DMS114 treated with DMSO at 0.1 percent for 48 hours (cell line): ENCODE results near the gene MYH1.

ENCODE experiments used
- DNase-seq: peaks from one replicate; lab custom pipeline; 2025; ENCODE audit not compliant: unreplicated experiment; lab: John Stamatoyannopoulos, UW

The MYH1 gene

DNA sequence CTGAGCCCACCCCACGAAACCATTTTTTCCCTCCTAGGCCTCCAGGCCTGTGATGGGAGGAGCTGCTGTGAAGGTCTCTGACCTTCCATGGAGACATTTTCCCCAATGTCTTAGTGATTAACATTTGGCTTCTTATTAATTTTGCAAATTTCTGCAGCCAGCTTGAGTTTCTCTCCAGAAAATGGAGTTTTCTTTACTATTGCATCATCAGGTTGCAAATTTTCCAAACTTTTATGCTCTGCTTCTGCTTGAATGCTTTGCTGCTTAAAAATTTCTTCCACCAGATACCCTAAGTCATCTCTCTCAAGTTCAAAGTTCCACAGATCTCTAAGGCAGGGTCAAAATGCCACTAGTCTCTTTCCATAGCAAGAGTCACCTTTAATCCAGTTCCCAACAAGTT lies 36.1 kb downstream of the MYH1 start:
- no peak for DNase-seq

DNA sequence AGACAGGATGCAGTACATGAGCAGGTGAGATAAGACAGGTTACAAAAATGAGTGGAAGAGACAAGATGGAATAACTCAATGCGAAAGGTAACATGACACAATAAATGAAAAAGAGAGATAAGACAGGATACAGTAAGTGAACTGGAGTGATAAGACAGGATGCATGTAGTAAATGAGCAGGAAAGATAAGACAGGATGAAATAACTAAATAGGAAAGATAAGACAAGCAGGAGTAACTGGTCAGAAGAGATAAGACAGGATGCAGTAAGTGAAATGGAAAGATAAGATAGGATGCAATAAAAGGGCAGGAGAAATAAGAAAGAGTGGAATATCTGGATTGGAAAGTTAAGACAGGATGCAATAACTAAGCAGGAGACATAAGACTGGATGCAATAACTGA lies 40.6 kb downstream of the MYH1 start:
- DNase-seq: no peak

DNA sequence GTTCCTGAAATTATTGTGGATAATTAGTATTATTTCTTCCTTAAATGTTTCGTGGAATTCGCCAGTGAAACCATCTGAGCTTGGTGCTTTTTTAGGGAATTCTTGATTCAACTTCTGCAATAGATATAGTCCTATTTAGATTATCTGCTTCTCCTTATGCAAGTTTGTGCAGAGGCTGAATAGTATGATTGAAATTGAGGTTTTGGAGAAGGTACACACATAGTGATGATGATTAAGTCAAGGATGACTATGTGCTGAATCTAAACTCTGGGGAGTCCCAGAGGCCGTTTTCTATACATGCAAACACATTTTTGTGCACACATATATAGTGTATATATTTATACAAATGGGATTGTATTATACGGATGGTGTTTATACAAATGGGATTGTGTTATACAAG lies 43.8 kb downstream of the MYH1 start:
- no peak for DNase-seq

DNA sequence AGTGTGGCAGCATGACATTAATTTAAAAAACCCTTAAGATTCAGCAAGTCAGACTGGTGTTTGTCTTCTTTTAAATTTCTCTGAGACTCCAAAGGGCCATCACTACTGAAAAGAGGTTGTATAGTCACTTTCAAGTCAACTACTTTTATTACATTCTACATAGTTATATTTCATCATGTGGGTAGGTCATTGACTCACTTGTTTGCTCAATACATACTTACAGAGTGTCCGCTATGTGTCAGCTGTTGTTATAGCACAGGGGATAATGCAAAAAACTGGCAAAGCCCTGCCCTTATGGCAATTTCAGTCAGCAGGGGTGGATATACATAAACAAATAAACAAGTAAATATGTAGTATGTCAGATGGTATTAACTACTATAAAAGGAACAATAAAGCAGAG lies 46.5 kb downstream of the MYH1 start:
- DNase-seq: no peak

DNA sequence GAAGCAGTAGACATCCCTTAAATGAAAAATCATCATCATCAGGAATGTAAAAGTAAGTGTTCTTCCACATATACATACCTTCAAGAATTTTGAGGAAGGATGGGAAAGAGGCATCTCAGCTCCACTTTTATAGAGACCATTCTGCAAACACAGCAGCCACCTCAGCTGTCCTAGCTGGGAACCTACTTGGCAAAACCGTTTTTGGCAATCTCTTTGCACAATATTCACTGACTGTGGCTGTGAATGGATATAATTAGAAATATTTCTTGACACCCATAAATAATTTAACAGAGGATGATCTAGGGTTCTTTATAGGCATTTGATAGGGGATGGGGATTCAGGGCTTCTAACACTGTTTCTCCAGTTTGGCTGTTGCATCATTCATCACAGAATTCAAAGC lies 48.9 kb downstream of the MYH1 start, which contains the start of gene MYH4:
Gene MYH4 (minus strand): TSS at position 101 of the 400 bp plus-strand sequence. CDS start 2,814 bp downstream, outside the sequence.
- no peak for DNase-seq

DNA sequence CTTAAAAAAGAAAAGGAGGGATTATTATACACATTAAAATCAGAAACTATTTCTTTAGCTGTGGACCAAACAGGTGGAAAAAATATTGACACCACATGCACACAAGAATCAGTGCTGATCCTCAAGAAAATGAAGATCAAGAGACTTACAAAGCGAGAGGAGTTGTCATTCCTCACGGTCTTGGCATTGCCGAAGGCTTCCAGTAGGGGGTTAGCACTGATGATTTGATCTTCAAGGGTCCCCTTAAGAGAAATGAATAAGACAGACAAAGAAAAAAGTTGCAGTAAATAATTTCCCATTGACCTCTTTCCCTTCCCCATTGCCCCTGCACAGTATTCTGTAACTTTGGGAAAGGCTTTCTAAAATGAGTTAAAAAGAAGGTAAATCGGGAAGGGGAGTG lies 54.9 kb downstream of the MYH1 start:
- no peak for DNase-seq

DNA sequence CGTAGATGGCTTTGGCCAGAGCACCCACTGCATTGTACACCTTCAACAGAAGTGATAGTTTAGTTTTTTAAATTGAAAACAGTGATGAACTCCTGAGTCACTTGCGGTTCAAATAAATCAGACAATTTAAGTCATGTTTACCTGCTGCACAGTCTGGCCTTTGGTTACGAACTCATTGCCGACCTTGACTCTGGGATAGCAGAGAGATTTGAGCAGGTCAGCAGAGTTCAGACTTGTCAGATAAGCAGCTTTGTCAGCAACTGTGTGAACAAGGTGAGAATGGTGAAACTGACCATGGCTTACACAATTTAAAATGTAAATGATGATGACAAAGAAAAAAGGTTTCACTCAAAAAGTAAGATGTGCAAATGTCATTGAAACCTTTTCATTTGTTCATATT lies 58.3 kb downstream of the MYH1 start:
- no peak for DNase-seq

DNA sequence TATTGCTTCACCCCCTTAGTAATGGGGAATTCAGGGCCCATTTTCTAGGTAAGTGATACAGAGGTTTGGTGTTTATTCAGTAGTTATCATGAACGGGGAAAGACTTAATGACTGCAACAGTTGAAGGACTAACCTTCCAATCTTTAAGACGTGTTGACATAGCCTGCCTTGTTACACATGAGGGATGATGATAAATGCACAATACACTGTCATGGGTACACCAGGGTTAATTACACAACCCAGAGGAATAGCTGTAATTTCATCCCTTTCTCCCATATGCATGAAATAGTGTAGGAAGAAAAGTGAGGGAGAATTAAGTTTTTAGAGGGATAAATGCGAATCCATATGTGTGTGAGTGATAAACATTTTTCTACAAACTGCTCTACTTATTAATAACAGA lies 59.6 kb downstream of the MYH1 start:
- DNase-seq: no peak

DNA sequence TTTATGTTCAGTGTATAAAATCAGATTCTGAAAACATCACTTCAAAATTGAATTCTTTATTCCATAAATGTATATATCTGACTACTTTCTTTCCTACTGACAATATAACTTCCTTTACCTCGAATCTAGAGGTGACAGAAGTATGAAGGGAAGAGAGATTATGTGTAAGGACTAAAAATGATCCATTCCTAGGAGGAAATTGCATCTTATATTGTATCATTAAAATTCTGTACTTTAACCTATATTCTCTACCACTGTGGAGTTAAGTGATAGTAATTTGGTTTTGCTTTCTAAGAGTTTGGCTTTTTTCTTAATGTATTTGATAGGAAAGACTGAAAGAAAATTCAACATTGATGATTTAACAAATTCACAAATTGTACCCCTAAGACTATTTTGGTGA lies 60.4 kb downstream of the MYH1 start:
- DNase-seq: no peak

DNA sequence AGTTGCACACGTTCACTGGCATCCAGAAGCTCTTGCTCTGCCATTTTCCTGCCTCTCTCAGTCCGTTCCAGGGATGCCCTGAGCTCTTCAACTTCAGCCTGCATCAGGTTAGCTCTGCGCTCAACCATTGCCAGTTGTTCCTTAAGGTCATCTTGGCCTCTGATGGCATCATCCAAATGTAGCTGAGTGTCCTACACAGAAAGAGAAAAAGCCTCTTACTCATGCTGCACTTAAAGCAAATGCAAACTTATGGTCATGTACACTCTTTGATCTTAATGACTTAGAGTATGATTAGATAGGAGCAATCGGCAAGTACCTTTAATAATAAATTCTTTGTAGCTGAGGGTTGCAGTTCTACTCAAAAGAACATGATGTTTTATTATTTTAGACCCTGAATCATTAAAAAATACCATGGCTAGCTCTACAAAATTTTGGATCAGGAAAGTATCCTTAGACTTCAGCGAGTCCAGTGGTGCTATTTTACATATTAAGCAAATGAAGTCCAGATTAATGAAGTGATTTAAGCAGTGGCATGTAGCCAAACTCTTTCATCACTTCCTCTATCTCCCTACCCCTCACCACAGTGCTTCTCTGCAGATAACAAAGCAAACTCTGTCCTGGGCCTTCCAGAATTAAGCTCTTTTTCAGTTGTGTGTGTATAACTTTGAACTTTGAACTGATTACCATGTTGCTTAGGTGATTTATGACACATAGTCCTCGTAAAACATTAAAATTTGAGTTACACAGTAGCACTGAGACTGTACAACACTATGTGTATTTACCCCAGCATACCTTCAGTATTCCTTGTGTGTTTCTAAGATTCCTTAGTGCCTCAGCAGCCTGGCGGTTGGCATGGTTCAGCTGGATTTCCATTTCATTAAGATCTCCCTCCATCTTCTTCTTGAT lies 71.1 kb downstream of the MYH1 start:
- no peak for DNase-seq
